Left ventricle myocardium inferior (tissue), 1 donor: ENCODE data around the gene ASIC1. TPM values are rescaled to one million over a fixed set of nuclear protein-coding genes. Genes with fewer than 3 reads are reported as not detected.

Experiments
- DNase-seq: peaks from one replicate; pipeline ENCODE4 v3.0.0-alpha.2; 2020
- H3K27ac ChIP-seq: fragments of 200-600 bp; replicated peaks from 2 replicates; pipeline ENCODE4 v1.8.0; 2021
- H3K27me3 ChIP-seq: fragments of 200-600 bp; 2 replicates; pipeline ENCODE4 v1.8.0; 2021; ENCODE audit warnings: low read depth
- H3K36me3 ChIP-seq: fragments of 200-600 bp; 2 replicates; pipeline ENCODE4 v1.8.0; 2021
- H3K4me1 ChIP-seq: fragments of 200-600 bp; 2 replicates; pipeline ENCODE4 v1.8.0; 2021
- H3K4me3 ChIP-seq: fragments of 200-600 bp; 2 replicates; pipeline ENCODE4 v1.8.0; 2021; ENCODE audit warnings: mild to moderate bottlenecking, moderate library complexity
- H3K9me3 ChIP-seq: fragments of 200-600 bp; replicated peaks from 2 replicates; pipeline ENCODE4 v1.8.0; 2021
- CTCF ChIP-seq: fragments of 200-600 bp; IDR thresholded peaks from 2 replicates; pipeline ENCODE4 v1.8.0; 2021; ENCODE audit warnings: antibody characterized with exemption, mild to moderate bottlenecking, borderline replicate concordance
- intact Hi-C: fragments of 100-400 bp; cut with micrococcal nuclease; formaldehyde crosslinking; loops from one replicate; pipeline ENCODE4 v1.11.0; 2022
- total RNA-seq: library from RNA; stranded (reverse); fragmentation: NEBNext Ultra II Directional; extraction: Animal tissue kit (Norgen Biotek cat#: 25700); gene quantifications from one replicate; pipeline ENCODE4 v1.2.1, GENCODE V29; 2021
- donor health status: DM: no; HTN: yes; CAD: no; lungs with severe emphysema.

Gene ASIC1
- total RNA-seq, 1 donor from 2014 or later: 0.96 TPM

DNA sequence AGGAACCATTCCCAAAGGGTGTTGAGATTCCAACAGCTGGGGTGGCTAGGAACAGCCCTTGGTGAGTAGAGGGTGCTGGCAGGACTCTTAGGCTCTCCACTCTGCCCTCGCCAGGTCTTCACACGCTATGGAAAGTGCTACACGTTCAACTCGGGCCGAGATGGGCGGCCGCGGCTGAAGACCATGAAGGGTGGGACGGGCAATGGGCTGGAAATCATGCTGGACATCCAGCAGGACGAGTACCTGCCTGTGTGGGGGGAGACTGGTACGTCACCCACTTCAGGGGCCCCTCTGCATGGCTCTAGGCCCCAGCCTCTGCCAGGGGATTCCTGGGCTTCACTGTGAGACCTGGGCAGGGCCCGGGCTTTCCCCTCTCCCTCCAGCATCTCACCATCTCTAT, 19.7 kb downstream of the ASIC1 start:
- H3K4me3 ChIP-seq: no peak overlapping the region
- peaks cover 7% of the 10 kb centered on the region for H3K27me3 ChIP-seq
- H3K36me3 ChIP-seq: no peaks in the 10 kb centered on the region
- H3K27ac ChIP-seq: no peak overlapping the region
- peaks cover 10% of the 10 kb centered on the region for H3K4me1 ChIP-seq
- no peak for TF ChIP-seq CTCF
- intact Hi-C loops: loop anchor here (5.0 kb wide), 1 partner anchor 100 kb away; no protein-coding TSS in a partner anchor
- no peak for DNase-seq
- H3K9me3 ChIP-seq: no peaks in the 10 kb centered on the region

GRCh38 chr12:50078281-50078680, 20.9 kb downstream of the ASIC1 start:
- Histone ChIP-seq H3K9me3 (no peaks in the 10 kb centered on the region), H3K4me3 (no peak overlapping the region), H3K36me3 (no peaks in the 10 kb centered on the region), H3K4me1 (peaks cover 10% of the 10 kb centered on the region), H3K27ac (no peak overlapping the region), H3K27me3 (peaks cover 7% of the 10 kb centered on the region)
- TF ChIP-seq CTCF: no peak
- no peak for DNase-seq
- intact Hi-C loops: loop anchor here (5.0 kb wide), 1 partner anchor 99 kb away; no protein-coding TSS in a partner anchor

- H3K4me3 ChIP-seq: no peak overlapping the region
- no peak overlapping the region for H3K27ac ChIP-seq
- peaks cover 7% of the 10 kb centered on the region for H3K27me3 ChIP-seq
- TF ChIP-seq CTCF: no peak
- DNase-seq: no peak
- intact Hi-C loops: loop anchor here (5.0 kb wide), 1 partner anchor 98 kb away; no protein-coding TSS in a partner anchor
- H3K9me3 ChIP-seq: no peaks in the 10 kb centered on the region
- H3K4me1 ChIP-seq: peaks cover 19% of the 10 kb centered on the region
- H3K36me3 ChIP-seq: no peaks in the 10 kb centered on the region
Observed at GRCh38 chr12:50079771-50080170, 22.4 kb downstream of the ASIC1 start.

DNA sequence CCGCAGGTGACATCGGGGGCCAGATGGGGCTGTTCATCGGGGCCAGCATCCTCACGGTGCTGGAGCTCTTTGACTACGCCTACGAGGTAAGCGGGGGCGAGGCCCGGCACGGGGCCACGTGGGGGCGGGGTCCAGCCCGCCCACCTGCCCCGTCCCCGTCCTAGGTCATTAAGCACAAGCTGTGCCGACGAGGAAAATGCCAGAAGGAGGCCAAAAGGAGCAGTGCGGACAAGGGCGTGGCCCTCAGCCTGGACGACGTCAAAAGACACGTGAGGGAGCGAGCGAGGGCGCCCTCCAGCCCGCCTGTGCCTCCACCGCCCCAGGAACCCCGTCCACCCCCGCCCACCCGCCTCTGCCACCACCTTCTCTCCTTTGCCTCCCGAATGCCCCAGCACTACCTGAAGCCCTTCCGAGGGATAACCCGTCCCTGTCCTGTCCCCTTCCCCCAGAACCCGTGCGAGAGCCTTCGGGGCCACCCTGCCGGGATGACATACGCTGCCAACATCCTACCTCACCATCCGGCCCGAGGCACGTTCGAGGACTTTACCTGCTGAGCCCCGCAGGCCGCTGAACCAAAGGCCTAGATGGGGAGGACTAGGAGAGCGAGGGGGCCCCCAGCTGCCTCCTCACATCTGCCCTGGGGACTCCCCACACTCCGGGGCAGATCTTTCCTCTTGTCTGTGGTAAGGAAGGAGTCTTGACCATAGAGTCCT, 23.9 kb downstream of the ASIC1 start:
- intact Hi-C loops: no loop called here
- TF ChIP-seq CTCF: no peak
- peaks cover 7% of the 10 kb centered on the region for H3K27me3 ChIP-seq
- H3K27ac ChIP-seq: no peak overlapping the region
- H3K9me3 ChIP-seq: no peaks in the 10 kb centered on the region
- H3K4me1 ChIP-seq: peaks cover 26% of the 10 kb centered on the region
- no peak for DNase-seq
- H3K36me3 ChIP-seq: no peaks in the 10 kb centered on the region
- no peak overlapping the region for H3K4me3 ChIP-seq

DNA sequence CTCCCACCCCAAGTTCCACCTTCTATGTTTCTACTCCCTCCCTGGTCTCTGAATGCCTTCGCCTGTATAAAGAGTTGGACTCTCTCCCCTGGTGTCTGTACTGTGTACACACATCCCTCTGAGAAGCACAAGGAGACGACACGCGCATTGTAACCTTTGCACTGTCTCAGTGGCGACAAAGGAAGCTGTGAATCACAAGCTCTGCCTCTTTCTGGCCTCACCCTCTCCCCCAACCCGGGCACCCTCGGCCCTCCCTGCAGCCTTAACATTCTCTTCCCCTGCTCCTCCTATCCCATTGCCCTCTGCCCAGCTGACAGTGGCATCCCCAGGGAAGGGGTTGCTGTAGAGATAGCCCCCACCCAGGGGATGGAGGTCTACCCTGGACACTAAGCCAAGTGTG, 25.2 kb downstream of the ASIC1 start:
- Histone ChIP-seq H3K27me3 (peaks cover 7% of the 10 kb centered on the region), H3K27ac (no peak overlapping the region), H3K9me3 (no peaks in the 10 kb centered on the region), H3K4me3 (no peak overlapping the region), H3K36me3 (peaks cover 11% of the 10 kb centered on the region), H3K4me1 (peaks cover 28% of the 10 kb centered on the region)
- intact Hi-C loops: no loop called here
- no peak for DNase-seq
- no peak for TF ChIP-seq CTCF
